Kasumi-1 (cell line): ENCODE measurements around the gene HOXD4.

Experiments used
- DNase-seq, 2 experiments: peaks; one replicate each; lab custom pipeline; 2025; lab: John Stamatoyannopoulos, UW

Gene HOXD4

GRCh38 chr2:176170602-176171305 lies 19.4 kb downstream of the HOXD4 start:
- DNase-seq, result no peak

- no peak for DNase-seq
Observed at GRCh38 chr2:176171351-176172006, 20.1 kb downstream of the HOXD4 start.

DNA sequence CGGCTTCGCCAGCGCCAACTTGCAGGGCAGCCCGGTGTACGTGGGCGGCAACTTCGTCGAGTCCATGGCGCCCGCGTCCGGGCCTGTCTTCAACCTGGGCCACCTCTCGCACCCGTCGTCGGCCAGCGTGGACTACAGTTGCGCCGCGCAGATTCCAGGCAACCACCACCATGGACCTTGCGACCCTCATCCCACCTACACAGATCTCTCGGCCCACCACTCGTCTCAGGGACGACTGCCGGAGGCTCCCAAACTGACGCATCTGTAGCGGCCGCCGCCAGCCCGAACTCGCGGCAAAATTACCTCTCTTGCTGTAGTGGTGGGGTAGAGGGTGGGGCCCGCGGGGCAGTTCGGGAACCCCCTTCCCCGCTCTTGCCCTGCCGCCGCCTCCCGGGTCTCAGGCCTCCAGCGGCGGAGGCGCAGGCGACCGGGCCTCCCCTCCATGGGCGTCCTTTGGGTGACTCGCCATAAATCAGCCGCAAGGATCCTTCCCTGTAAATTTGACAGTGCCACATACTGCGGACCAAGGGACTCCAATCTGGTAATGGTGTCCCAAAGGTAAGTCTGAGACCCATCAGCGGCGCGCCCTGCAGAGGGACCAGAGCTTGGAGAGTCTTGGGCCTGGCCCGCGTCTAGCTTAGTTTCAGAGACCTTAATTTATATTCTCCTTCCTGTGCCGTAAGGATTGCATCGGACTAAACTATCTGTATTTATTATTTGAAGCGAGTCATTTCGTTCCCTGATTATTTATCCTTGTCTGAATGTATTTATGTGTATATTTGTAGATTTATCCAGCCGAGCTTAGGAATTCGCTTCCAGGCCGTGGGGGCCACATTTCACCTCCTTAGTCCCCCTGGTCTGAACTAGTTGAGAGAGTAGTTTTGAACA lies 20.9 kb downstream of the HOXD4 start:
- DNase-seq, result no peak

DNA sequence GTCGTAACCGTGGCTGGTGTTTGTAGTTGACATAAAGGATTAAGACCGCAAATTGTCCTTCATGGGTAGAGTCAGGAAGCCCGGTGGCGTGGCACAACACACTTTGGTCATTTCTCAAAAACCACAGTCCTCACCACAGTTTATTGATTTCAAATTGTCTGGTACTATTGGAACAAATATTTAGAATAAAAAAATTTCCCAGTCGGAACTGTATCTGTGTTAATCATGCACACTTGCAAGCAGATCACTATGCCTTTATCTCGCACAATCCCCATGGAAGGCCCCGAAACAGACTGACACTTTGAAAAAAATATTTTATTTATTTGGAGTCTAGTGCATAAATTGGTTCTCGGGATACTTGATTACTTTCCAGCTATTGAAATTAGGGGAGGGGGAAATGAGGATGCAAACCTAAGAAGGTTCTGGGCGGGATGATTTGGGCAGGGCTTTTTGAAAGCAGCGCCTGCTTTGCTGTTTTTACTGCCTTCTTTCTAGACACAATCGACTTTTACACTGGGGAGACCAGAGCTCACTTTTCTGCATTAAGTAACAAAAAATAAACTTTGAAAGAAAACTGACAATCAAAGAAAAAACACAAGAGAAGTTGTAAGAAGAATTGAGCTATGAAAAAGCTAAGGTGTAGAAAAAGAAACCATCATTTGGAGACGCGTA lies 21.7 kb downstream of the HOXD4 start:
- no peak for DNase-seq

DNA sequence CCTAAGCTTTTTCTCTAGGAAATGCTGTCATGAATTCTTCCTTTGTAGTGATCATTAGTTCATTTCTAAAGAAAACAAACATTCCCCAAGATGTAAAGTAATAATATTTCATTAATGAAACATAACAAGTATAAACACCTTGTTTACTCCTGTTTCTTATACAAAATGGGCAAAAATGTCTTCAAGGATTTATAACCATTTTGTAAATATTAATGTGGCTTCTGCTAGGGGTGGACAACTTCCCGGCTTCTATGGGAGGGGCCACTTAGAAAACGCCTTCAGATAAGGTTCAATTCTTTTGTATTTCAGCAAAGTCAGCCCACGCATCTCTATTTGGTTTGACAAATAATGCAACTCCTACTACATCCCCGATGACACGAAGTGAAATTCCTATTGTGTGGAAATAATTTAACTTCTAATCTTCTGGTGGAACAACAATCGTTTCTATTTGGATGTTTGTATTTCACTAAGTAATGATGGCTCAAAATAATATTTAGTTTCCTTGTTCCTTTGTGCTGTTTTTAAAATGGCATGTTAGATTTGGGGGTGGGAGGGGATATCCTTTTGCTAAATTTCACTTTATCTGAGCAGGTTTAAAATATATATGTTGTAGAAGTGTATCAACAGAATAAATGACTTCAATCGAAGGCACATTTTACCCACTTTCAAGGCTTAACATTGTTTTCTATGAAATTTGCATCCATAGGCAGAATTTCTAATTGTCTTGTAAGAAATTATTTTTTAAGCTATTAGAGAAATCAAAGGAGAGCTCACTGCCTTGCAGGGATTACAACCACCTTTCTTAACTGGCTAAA lies 22.4 kb downstream of the HOXD4 start:
- DNase-seq, result no peak

- no peak for DNase-seq
Observed at GRCh38 chr2:176174382-176174823, 23.1 kb downstream of the HOXD4 start.

DNA sequence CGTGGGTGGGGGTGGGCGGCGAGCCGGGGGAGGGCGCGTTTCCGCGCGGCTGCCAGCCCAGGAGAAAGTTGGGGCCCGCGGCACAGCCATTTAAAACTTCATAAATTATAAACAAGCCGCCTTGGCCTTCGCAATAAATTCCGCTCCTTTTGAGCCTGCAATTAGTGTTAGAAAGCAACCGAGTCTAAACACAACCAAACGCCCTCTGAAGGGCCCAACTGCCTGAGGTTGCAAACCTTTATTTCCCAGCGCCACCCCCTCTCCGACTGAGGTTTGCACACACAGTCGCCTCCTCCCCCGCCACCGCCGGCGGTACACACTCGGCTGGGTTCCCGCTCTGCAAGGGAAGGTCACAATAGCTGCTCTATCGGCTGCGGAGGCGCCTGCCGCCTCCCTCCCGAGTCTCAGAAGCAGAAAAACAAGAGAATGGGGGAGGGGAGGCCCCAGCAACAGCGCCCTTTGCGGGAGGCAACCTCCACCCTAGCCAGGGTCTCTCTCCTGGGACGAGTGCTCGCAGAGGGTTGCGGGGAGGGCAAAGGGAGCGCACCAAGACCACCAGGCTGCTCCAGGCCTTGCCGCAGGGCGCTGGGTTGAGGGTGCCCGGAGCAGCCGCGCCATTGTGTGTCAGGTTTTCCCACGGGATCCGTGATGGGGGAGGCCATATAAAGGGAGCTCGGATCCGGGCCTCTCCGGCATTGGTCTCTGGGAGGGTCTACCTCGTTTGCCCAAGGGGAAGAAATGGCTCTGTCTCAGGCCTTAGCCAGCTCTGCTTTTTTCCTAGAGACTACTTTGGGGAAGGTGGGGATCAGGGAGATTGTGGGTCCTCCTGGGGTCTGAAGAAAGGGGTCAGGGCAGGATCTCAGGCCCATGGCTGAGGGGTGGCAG lies 23.7 kb downstream of the HOXD4 start:
- DNase-seq, result no peak

DNA sequence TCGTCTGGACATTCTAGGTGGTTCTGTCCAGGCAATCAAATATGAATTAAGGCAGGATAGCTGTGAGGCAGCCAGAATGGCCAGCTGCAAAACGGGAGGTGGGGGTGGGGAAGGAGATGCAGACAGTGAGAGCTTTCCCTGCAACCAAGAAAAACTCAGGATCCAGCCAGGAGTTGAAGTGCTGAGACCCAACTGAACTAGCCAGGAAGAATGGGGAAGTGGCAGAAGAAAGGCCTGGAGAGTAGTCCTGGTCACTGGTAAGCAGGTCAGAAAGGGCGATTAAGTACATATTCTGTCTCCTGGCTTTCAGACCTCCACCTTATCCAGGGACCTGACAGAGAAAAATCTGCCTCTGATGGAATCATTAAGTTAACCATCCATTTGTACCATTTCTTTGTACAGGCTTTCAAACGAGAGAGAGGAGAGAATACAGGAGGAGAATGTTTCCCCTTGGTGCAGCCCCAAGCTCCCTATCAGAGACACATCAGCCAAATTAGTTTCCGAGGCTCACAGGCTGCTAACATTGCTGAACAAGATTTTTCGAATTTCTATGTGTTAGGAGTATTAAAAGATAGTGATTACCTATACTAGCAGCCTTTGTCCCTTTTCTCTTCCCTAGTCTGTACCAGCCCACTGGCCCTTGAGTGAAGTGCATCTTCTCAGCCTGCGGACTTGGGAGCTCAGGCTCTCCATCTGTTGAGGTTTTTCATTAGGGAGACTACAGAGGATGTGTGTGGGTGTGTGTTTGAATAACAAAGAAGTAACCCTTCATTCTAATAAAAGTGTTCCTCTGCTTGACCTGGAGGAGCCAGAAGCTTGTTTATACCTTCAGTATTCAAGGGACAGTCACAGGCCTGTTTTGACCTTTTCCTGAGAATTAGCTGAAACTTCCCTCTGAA lies 24.6 kb downstream of the HOXD4 start:
- DNase-seq, result no peak

GRCh38 chr2:176177580-176178037 lies 26.3 kb downstream of the HOXD4 start:
- DNase-seq, result no peak

GRCh38 chr2:176178038-176178756 lies 26.8 kb downstream of the HOXD4 start:
- no peak for DNase-seq

GRCh38 chr2:176178757-176179295 lies 27.5 kb downstream of the HOXD4 start:
- DNase-seq, result no peak

- DNase-seq, result no peak
Observed at GRCh38 chr2:176181551-176181950, 30.2 kb downstream of the HOXD4 start.

GRCh38 chr2:176182671-176183070 lies 31.3 kb downstream of the HOXD4 start:
- no peak for DNase-seq

- DNase-seq, result no peak
Observed at GRCh38 chr2:176184749-176185148, 33.4 kb downstream of the HOXD4 start.

DNA sequence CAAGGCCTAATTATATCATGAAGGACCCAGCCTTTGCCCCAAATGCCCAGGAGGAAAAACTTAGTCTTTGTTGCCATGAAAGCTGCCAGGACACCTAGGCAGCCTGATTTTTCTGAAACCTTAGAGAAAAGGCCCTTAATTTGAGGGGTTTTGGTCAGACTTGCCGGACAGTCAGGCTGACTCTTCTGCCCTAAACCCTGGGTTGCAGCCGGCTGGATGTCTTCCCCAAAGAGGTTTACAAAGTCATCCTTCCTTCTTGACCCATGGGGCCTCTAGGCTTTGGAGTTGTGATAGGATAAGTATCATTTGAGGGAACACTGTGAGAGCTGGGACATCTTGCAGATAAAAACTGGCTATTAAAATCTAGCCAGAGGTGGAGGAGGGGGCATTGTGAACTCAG lies 34.7 kb downstream of the HOXD4 start:
- DNase-seq, result no peak

GRCh38 chr2:176187200-176187898 lies 36.0 kb downstream of the HOXD4 start:
- DNase-seq, result no peak
